ENCODE measurements around the gene SLAMF1. TPM values are rescaled to one million over a fixed set of nuclear protein-coding genes. Genes with fewer than 3 reads are reported as not detected.
"Not testable (repeated sequence)": the region's sequence is repeated elsewhere in the genome, so short reads cannot be mapped to it uniquely, and the experiment has no call there.

Gene SLAMF1
- total RNA-seq, 3 donors from 2014 or later (not counting 1 experiment from before 2014, with no cell fraction given): 1.1 to 3.5 (median 2.1) TPM

GRCh38 chr1:160590488-160590887 lies 56.4 kb downstream of the SLAMF1 start:
- TF ChIP-seq, protein P1, sequence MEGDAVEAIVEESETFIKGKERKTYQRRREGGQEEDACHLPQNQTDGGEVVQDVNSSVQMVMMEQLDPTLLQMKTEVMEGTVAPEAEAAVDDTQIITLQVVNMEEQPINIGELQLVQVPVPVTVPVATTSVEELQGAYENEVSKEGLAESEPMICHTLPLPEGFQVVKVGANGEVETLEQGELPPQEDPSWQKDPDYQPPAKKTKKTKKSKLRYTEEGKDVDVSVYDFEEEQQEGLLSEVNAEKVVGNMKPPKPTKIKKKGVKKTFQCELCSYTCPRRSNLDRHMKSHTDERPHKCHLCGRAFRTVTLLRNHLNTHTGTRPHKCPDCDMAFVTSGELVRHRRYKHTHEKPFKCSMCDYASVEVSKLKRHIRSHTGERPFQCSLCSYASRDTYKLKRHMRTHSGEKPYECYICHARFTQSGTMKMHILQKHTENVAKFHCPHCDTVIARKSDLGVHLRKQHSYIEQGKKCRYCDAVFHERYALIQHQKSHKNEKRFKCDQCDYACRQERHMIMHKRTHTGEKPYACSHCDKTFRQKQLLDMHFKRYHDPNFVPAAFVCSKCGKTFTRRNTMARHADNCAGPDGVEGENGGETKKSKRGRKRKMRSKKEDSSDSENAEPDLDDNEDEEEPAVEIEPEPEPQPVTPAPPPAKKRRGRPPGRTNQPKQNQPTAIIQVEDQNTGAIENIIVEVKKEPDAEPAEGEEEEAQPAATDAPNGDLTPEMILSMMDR (IDR thresholded peaks at IDR 0.05): no peak
- peaks cover 3 to 6% of the 10 kb centered on the region in 2 donors for H3K9me3 Mint-ChIP-seq
- no peak overlapping the region for H3K4me3 ChIP-seq (ENCODE audit: low read length)
- no peaks in the 10 kb centered on the region for H3K36me3 ChIP-seq (ENCODE audit: control insufficient read depth, insufficient read depth, low read length)
- peaks cover 17% of the 10 kb centered on the region for H3K36me3 Mint-ChIP-seq
- no peak overlapping the region for H3K4me3 Mint-ChIP-seq
- H3K27ac ChIP-seq (ENCODE audit: low read length): no peak overlapping the region
- peaks cover 0 to 2% of the 10 kb centered on the region in 2 donors for H3K27me3 Mint-ChIP-seq (ENCODE audit: low read depth in 2 of 2)
- H3K4me1 ChIP-seq (ENCODE audit: control insufficient read depth, insufficient read depth, low read length): no peaks in the 10 kb centered on the region
- H3K27ac Mint-ChIP-seq: no peak overlapping the region
- no CpG with 5 or more reads among the region's 1 CpG for WGBS (ENCODE audit: insufficient coverage)
- DNase-seq (no peak), ATAC-seq (no peak)
- no peaks in the 10 kb centered on the region for H3K4me1 Mint-ChIP-seq
- intact Hi-C loops (cut with micrococcal nuclease): no loop called here
- no peaks in the 10 kb centered on the region for H3K9me3 ChIP-seq (ENCODE audit: control insufficient read depth, insufficient read depth, low read length)
- H3K27me3 ChIP-seq (ENCODE audit: control insufficient read depth, insufficient read depth, low read length): no peaks in the 10 kb centered on the region

- Histone ChIP-seq H3K27me3 (ENCODE audit: control insufficient read depth, insufficient read depth, low read length) (no peaks in the 10 kb centered on the region), H3K36me3 (ENCODE audit: control insufficient read depth, insufficient read depth, low read length) (no peaks in the 10 kb centered on the region), H3K4me3 (ENCODE audit: low read length) (no peak overlapping the region), H3K4me1 (ENCODE audit: control insufficient read depth, insufficient read depth, low read length) (no peaks in the 10 kb centered on the region), H3K9me3 (ENCODE audit: control insufficient read depth, insufficient read depth, low read length) (no peaks in the 10 kb centered on the region), H3K27ac (ENCODE audit: low read length) (no peak overlapping the region)
- 90% methylated on average over 6 of the region's 6 CpGs for WGBS (ENCODE audit: insufficient coverage)
- Mint-ChIP-seq H3K27me3 (ENCODE audit: low read depth in 2 of 2) (no peaks in the 10 kb centered on the region), H3K4me1 (no peaks in the 10 kb centered on the region), H3K9me3 (no peaks in the 10 kb centered on the region), H3K4me3 (no peak overlapping the region), H3K36me3 (peaks cover 8% of the 10 kb centered on the region), H3K27ac (no peak overlapping the region)
- intact Hi-C loops (cut with micrococcal nuclease): no loop called here
- TF ChIP-seq, protein P1 (IDR thresholded peaks at IDR 0.05): no peak
- DNase-seq (no peak), ATAC-seq (no peak)
Observed at GRCh38 chr1:160588468-160588867, 58.4 kb downstream of the SLAMF1 start.

DNA sequence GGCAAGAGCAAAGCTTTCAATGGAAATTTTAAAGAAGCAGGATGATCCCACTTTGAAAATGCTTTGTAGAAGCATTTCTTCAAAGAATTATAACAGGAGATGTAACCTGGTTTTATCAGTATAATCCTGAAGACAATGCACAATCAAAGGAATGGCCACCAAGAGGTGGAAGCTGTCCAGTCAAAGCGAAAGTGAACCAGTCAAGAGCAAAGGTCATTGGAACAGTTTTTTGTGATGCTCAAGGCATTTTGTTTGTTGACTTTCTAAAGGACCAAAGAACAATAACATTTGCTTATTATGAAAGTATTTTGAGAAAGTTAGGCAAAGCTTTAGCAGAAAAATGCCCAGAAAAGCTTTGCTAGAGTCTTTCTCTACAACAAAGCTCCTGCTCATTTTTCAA lies 62.1 kb downstream of the SLAMF1 start:
- WGBS (ENCODE audit: insufficient coverage): 100% methylated on average over 1 of the region's 1 CpG
- Mint-ChIP-seq H3K4me1 (peaks cover 11 to 14% of the 10 kb centered on the region in 2 donors), H3K27ac (no peak overlapping the region), H3K9me3 (no peaks in the 10 kb centered on the region), H3K36me3 (no peaks in the 10 kb centered on the region), H3K4me3 (no peak overlapping the region), H3K27me3 (ENCODE audit: low read depth in 2 of 2) (no peaks in the 10 kb centered on the region)
- Histone ChIP-seq H3K4me3 (ENCODE audit: low read length) (no peak overlapping the region), H3K9me3 (ENCODE audit: control insufficient read depth, insufficient read depth, low read length) (no peaks in the 10 kb centered on the region), H3K27ac (ENCODE audit: low read length) (no peak overlapping the region), H3K27me3 (ENCODE audit: control insufficient read depth, insufficient read depth, low read length) (no peaks in the 10 kb centered on the region), H3K4me1 (ENCODE audit: control insufficient read depth, insufficient read depth, low read length) (peaks cover 3% of the 10 kb centered on the region), H3K36me3 (ENCODE audit: control insufficient read depth, insufficient read depth, low read length) (no peaks in the 10 kb centered on the region)
- intact Hi-C loops (cut with micrococcal nuclease): no loop called here
- no peak for DNase-seq
- ATAC-seq: no peak
- TF ChIP-seq, protein P1 (IDR thresholded peaks at IDR 0.05): no peak

GRCh38 chr1:160582976-160583375 lies 63.9 kb downstream of the SLAMF1 start:
- H3K27ac Mint-ChIP-seq; H3K27me3 ChIP-seq (ENCODE audit: control insufficient read depth, insufficient read depth, low read length); intact Hi-C loops (cut with micrococcal nuclease); H3K4me3 ChIP-seq (ENCODE audit: low read length); ATAC-seq; H3K4me1 ChIP-seq (ENCODE audit: control insufficient read depth, insufficient read depth, low read length); H3K4me3 Mint-ChIP-seq; H3K36me3 Mint-ChIP-seq; H3K9me3 ChIP-seq (ENCODE audit: control insufficient read depth, insufficient read depth, low read length); H3K36me3 ChIP-seq (ENCODE audit: control insufficient read depth, insufficient read depth, low read length); H3K9me3 Mint-ChIP-seq; H3K27ac ChIP-seq (ENCODE audit: low read length); DNase-seq; H3K27me3 Mint-ChIP-seq (ENCODE audit: low read depth in 2 of 2): not testable (repeated sequence)
- H3K4me1 Mint-ChIP-seq: peaks cover 29 to 32% of the 10 kb centered on the region in 2 donors
- 100% methylated on average over 2 of the region's 2 CpGs for WGBS (ENCODE audit: insufficient coverage)
